Dermis blood vessel endothelial cell (primary cell): ENCODE data around the gene MRPL41. TPM values are rescaled to one million over a fixed set of nuclear protein-coding genes. Genes with fewer than 3 reads are reported as not detected.
A peak's percentile ranks its signal among the peaks of the same experiment; 100 is the strongest.
"Not testable (repeated sequence)": the region's sequence is repeated elsewhere in the genome, so short reads cannot be mapped to it uniquely, and the experiment has no call there.

Experiments used
- DNase-seq: peaks from one replicate; pipeline ENCODE4 v3.0.0; 2010
- total RNA-seq: library from RNA; depleted of rRNA; stranded (reverse); fragments of >200 nt; gene quantifications from 2 replicates; pipeline ENCODE4 v1.2.3, GENCODE V29; 2014

The MRPL41 gene
- 32.5 and 58.2 TPM in 2 replicates for total RNA-seq

DNA sequence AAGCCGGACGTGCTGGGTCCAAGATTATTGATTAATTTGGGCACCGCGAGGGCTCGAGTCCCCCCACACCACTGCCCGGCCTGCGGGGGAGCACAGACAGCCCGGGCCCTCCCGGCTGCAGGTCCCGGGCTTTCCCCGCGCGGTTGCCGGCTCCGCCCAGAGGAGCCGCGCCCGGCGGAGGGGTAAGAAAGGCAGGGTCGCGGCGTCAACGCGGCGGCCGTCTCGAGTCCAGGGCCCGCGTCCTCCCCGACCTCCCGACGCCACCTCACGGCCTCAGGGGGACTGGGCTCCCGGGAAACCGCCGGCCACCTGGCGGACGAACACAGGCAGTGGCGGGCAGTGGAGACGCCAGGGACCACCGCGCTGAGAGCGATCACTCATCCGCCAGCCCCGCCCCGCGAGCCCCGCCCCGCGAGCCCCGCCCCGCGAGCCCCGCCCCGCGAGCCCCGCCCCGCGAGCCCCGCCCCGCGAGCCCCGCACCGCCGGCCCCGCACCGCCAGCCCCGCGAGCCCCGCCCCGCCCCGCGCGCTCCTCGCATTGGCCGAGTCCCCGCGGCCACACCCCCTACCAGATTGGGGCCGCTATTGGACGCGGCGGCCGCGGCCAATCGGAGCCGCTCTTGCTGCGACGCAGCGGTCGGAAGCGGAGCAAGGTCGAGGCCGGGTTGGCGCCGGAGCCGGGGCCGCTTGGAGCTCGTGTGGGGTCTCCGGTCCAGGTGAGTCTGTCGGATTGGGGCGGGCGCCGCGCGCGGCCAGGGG, at the start of gene MRPL41:
MRPL41 (plus strand) TSS at position 616 of the 758 bp plus-strand sequence. CDS start 203 bp downstream, outside the sequence.
- DNase-seq, result peak; percentile 91

DNA sequence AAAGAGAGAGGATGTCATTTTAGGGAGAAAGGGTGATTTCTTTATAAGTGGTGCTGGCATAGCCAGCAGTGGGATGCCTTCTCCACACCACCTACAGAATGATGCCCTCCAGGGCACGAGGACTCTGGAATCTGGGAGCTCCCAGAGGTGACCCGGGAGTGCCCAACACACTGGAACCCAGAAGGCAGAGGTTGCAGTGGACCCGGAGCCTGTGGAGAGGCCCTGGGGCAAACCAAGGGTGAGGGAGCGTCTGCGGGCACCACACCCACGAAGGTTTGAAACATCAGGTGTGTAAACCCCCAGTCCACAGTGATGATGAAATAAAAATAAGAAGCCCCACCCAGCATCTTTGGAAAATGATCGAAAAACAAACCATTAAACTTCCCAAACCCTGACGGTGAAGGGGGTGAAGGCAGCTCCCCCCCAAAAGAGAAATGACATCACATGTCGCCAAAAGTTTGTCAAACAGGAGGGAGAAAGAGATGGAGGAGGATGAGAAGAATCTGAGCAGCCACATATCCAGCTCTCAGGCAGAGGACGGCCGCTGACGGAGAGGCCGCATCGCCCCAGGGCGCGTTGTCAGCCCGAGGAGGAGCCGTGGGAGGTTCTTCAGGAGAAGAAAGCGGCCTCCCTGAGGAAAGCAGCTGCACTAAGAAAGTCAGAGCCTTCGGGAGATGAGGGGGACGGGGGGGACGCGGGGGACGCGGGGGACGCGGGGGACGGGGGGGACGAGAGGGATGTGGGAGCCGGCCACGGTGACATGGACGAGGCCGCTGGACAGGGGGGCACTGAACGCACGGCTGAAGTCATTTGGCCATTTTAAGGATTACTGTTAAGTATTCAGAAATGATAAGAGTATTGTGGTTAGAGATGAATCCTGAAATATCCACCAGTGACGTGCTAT, 49.4 kb upstream of the MRPL41 start:
- DNase-seq, result no peak

DNA sequence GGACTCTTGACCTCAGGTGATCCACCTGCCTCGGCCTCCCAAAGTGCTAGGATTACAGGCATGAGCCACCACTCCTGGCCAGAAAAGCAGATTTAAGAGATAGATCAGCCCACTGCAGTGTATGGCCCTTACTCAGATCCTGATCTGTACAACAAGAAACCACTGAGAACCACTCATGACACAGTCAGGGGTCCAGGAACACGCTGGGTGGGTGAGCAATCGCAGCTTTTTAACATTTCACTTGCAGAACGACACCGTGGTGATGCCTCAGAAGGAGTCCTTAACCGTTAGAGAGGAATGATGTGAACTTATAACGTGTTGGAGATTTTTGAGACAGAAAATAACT, 47.3 kb upstream of the MRPL41 start:
- DNase-seq, result no peak

DNA sequence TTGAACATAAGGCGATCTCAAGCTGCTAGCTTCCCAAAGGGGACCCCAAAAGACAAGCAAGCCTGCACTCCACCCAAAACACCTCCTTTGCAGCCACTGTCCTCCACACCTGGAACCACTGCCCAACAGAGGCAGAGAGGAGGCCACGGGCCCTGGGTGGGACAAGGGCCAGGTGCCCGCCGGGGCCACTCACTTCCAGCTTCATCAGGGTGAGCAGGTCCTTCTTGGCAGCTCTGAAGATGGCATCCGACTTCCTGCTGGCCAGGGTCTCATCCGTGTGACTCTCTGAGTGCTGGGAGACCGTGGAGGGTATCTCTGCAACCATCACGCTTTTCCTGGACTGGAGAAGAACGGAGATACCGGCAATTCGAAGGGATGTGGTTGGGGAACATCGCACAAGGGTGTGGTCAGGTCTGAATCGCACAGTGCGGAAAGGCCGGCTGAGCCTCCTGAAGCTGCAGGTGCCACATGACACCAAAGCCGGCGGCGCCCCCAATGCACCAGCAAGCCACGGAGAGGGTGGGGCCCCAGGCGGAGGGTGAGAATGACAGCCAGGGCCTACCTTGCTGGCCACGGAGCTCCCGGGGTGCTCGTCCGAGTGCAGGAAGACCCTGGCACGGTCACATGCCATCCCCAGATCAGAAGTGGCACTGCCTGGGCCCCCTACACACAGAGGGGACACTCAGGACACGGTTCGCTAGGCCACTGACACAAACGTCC, 46.1 kb upstream of the MRPL41 start:
- no peak for DNase-seq

DNA sequence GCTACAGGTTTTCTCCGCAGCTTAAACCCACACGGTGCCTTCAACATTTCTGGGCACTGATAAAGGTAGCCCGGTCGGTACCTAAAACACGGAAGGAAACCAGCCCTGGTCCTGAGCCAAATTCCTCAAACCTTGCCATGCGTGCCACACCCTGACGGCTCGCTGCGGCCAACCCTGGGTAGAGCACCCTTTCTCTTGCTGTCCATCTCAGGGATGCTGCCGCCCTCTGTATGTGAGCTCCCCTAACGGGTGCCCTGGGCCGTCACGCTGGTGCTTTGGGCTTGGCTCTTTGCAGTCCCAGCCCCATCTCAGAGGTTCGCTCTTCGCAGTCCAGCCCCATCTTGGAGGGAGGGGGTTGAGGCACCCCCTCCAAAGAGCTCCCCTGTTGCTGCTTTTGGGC, 45.4 kb upstream of the MRPL41 start:
- no peak for DNase-seq

DNA sequence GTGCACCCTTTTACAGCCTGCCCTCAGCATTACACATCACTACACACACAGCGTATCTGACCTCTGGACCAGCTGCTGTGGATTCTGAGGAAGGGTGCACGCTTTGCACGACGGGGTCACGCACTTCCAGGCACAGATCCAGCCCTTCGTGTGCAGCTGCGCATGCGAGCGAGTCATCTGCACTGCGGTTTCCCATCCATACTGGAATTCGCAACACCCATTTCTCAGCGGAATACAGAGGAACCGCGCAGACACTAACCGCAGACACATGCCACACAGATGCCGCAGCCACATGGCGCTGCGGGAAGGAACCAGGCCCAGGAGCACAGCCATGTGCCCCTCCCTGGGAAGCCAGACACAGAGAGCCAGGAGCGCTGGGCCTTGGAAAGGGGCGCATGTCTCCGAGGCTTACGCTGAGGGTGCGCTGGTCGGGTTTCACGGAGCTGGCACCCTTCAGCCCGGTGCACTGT, 44.9 kb upstream of the MRPL41 start:
- DNase-seq, result no peak

DNA sequence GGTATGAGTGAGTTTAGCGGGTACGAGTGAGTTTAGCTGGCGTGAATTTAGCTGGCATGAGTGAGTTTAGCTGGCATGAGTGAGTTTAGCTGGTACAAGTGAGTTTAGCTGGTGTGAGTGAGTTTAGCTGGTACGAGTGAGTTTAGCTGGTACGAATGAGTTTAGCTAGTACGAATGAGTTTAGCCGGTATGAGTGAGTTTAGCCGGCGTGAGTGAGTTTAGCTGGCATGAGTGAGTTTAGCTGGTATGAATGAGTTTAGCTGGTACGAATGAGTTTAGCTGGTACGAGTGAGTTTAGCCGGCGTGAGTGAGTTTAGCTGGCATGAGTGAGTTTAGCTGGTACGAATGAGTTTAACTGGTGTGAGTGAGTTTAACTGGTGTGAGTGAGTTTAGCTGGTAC, 42.5 kb upstream of the MRPL41 start:
- DNase-seq, result no peak

DNA sequence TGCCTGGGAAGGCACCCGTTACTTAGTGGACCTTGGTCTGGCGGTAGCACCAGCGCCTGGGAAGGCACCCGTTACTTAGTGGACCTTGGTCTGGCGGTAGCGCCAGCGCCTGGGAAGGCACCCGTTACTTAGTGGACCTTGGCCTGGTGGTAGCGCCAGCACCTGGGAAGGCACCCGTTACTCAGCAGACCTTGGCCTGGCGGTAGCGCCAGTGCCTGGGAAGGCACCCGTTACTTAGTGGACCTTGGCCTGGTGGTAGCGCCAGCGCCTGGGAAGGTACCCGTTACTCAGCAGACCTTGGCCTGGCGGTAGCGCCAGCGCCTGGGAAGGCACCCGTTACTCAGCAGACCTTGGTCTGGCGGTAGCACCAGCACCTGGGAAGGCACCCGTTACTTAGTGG, 40.6 kb upstream of the MRPL41 start:
- not testable (repeated sequence) for DNase-seq

DNA sequence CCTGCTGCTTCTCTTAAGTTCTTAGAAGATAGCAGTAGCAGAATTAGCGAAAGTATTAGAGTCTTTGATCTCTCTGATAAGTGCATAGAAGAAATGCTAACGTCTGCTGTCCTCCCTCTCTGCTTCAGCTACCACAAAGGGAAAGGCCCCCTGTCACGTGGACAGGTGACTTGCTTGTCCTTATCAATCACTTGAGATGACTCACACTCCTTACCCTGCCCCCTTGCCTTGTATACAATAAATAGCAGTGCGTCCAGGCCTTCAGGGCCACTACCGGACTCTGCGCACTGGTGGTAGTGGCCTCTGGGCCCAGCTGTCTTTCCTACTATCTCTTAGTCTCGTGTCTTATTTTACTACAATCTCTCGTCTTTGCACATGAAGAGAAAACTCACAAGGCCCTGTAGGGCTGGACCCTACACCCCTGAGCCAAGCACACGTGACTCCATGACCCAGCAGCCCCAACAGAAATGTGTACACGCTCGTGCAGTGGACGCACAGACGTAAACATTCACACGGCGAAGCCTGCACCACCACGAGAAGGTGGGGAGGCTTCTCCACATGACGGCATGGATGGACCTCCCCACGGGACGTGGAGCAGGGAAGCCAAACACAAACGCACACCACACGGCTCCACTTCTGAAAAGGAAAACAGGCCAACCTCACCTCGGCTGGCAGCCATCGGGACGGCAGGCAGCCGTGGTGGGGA, 39.8 kb upstream of the MRPL41 start:
- DNase-seq, result no peak

DNA sequence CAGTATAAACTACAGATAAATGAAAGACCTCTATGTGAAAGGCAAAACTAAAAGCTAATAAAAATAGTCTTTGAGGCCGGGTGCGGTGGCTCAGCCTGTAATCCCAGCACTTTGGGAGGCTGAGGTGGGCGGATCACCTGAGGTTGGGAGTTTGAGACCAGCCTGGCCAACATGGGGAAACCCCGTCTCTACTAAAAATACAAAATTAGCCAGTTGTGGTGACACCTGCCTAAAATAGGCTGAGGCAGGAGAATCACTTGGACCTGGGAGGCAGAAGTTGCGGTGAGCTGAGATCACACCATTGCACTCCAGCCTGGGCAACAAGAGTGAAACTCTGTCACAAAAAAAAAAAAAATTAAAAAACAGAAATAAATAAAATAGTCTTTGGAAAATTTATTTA, 38.5 kb upstream of the MRPL41 start:
- DNase-seq, result not testable (repeated sequence)

DNA sequence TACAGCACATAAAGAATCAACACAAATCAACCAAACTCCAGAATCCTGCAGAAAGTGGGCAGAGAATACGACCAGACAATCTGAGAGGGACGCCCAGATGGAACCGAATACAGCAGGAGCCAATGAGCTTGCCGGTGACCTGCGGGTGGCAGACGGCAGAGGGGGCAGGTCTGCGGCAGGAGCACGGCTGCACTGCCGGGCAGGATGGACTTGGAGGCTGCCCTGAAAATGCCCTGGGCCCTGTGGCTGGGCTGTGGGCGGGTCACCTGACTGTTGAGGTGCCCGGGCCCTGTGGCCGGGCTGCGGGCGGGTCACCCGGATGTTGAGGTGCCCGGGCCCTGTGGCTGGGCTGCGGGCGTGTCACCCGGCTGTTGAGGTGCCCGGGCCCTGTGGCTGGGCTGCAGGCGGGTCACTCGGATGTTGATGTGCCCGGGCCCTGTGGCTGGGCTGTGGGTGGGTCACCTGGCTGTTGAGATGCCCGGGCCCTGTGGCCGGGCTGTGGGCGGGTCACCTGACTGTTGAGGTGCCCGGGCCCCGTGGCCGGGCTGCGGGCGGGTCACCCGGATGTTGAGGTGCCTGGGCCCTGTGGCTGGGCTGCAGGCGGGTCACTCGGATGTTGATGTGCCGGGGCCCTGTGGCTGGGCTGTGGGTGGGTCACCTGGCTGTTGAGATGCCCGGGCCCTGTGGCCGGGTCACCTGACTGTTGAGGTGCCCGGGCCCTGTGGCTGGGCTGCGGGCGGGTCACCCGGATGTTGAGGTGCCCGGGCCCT, 37.7 kb upstream of the MRPL41 start:
- not testable (repeated sequence) for DNase-seq

DNA sequence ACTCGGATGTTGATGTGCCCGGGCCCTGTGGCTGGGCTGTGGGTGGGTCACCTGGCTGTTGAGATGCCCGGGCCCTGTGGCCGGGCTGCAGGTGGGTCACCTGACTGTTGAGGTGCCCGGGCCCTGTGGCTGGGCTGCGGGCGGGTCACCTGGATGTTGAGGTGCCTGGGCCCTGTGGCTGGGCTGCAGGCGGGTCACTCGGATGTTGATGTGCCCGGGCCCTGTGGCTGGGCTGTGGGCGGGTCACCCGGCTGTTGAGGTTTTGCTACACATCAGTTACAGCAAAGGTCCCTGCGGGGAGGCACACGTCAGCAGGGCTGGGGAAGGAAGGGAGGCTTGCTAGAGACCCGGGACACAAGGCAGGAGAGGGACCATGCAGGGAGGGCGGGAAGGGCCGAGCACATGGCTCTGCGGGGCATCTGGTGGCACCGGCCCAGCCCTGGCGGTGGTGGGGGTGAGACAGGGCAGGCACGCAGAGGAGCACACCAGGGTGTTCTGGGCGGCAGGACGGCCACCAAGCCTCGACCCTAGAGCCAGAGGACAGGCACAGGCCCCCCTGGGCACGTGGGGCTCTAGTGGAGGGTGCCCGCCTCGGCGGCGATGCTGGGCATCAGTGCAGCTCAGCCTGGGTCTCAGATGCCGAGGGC, 36.9 kb upstream of the MRPL41 start:
- DNase-seq, result no peak

DNA sequence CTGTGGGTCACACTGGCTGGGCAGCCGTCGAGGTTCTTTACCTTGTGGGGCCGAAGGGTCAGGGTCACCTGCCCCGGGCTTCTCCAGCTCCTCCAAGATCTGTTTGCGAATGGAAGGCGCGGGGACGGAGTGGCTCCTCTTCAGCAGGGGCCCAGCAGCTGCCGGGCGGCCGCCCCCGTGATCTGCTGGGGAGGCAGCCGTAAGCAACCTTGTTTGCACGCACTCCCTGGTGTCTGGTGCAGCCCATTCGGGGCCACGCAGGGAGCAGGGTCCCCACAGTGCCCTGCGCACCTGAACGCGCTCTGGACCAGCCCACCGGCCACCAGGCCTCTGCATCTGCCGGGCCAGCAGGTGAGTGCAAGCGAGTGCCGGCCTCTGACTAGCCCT, 36.3 kb upstream of the MRPL41 start:
- DNase-seq, result no peak

DNA sequence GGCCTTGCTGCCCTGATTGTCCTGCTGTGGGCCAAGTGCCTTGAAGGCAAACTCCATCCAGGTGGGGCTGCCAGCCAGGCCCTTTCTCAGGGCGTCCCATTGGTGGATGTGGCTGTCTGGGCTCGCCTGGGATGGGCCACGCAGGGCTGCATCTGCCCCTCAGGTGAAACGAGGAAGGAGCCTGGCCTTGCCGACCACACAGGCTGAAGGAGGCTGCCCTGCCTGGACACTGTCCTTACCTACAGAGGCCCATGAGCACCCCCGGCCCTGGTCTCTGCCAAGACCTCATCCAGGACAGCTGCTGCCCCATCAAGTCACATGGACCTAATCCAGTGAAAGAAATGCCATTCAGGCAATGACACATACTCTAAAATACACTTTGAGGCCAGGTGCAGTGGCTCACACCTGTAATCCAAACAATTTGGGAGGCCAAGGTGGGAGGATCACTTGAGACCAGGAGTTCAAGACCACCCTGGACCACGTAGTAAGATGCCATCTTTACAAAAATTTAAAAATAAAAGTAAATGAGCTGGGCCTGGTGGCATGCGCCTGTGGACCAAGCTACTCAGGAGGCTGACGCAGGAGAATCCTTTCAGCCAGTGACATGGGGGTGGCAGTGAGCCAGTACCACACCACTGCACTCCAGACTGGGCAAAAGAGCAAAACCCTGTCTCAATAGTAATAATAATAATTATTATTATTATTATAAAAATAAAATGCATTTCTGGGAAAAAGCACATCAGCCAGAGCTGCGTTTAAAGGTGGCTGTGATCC, 35.3 kb upstream of the MRPL41 start:
- no peak for DNase-seq

DNA sequence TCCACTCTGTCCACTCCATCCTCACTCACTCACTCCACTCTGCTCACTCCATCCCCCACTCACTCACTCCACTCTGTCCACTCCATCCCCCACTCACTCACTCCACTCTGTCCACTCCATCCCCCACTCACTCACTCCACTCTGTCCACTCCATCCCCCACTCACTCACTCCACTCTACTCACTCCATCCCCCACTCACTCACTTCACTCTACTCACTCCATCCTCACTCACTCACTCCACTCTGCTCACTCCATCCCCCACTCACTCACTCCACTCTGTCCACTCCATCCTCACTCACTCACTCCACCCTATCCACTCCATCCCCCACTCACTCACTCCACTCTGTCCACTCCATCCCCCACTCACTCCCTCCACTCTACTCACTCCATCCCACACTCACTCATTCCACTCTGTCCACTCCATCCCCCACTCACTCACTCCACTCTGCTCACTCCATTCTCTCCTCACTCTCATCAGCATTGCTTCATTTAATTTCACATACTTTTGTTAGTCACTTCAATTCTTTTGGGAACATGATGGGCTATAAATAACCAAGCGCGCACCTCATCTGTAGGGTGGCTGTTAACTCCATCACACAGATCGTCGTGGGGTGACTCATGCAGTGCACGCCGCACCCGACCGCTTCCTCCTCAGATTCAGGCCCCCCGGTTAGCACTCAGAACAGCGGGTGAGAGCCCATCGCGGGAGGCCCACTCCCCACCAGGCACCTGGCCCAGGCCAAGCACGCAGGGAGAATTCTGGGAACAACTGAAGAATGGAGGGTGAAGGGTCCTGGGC, 32.8 kb upstream of the MRPL41 start:
- not testable (repeated sequence) for DNase-seq

DNA sequence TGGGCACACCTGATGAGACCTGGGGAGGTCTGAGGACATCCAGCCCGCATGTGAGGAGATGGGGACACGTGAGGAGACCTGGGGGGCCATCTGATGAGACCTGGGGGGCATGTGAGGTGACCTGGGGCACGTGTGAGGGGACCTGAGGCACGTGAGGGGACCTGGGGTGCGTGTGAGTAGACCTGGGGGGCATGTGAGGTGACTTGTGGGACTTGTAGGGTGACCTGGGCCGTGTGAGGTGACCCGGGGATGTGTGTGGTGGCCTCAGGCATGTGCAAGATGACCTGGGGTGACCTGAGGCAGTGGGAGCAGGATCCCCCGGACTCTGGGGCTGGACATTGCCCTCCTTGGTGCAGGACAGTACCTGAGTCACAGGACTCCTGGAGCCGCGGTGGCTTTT, 32.1 kb upstream of the MRPL41 start:
- DNase-seq, result no peak

DNA sequence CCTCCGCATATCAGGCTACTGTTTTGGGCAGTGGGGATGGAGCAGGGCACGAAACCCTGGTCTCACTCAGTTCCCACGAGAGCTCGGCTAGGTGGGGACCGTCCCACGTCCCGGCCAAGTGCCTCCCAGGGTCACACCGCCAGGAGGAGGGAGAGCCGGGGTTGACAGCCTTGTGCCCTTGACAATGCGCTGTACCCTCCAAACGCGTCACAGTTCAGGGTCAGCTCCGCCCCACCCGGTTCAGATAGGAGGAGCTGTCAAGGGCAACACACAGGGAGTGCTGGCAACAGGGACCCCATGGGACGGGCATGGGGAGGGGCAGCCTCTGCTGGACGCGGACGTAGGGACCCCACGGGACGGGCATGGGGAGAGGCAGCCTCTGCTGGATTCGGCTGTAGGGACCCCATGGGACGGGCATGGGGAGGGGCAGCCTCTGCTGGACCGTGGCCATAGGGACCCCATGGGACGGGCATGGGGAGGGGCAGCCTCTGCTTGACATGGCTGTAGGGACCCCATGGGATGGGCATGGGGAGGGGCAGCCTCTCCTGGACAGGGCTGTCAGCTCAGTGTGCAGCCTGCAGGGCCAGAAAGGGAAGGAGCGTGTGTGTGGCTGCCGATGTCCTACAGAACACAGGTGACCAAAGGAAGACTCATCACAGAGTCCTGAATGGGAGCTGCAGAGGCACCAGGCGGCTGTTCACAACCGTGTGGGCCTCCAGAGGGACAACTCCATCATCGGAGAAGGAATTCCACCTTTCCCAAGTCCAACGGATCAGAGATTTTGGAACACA, 30.9 kb upstream of the MRPL41 start:
- no peak for DNase-seq

DNA sequence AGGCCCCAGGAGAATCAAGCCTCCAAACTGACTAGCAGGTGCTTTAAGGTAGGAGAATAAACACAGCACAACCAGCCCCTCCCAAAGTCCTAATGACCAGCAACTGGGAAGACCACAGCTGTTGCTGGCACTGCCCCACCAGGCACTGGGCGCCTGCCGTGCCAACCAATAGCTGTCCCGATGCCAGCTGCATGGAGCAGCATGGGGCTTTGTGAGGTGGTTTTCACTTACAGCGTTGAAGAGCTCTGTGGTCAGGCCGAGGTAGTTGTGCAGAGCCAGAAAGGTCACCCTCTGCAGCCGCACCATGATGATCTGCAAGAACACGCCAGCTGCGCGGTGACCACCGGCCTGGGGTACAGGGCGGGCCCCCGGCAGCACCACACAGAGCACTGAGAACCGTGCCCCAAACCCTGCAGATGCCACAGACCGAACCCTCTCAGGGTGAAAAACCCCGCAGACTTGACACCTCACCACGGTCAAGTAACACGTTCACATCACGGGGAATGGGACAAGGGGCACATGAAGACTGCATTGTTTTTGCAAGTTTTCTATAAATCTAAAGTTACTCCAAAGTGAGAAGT, 30.2 kb upstream of the MRPL41 start:
- DNase-seq, result no peak
